HCT116 (cell line): Measurements from ENCODE around the gene TTC8. TPM values are rescaled to one million over a fixed set of nuclear protein-coding genes. Genes with fewer than 3 reads are reported as not detected.

Experiments
- ATAC-seq: fragments of 200-7000 bp; cut with Tn5 transposase; 2 replicates; pipeline ENCODE4 v1.9.1; 2020; ENCODE audit warnings: mild to moderate bottlenecking, moderate library complexity
- BruUV-seq: library from RNA; stranded (reverse); fragments of 400-500 nt; replicated peaks from 2 replicates; lab custom pipeline; 2021; lab: Mats Ljungman, UMichigan
- CTCF ChIA-PET: fragments of 300-600 bp; sonication (Branson Sonifier 250); formaldehyde crosslinking; loops from one replicate; lab custom pipeline; 2021; ENCODE audit warnings: antibody characterized with exemption; lab: Charles Lee
- POLR2A ChIA-PET: fragments of 300-600, 350-600 bp; sonication (Branson Sonifier 250); formaldehyde crosslinking; loops from one replicate; lab custom pipeline; 2021; ENCODE audit warnings: antibody characterized with exemption; lab: Charles Lee
- RAD21 ChIA-PET, 2 experiments: fragments of 300-600 bp; sonication (Branson Sonifier 250); formaldehyde crosslinking; loops; one replicate each; lab custom pipeline; 2023; ENCODE audit warnings: low total read pairs in 2 of 2; ENCODE audit not compliant: uncharacterized antibody in 2 of 2, unreplicated experiment in 2 of 2, low non-redundant PET in 1 of 2; lab: Charles Lee
- DNase-seq: peaks from one replicate; pipeline ENCODE4 v3.0.0-alpha.2; 2010; ENCODE audit warnings: low read depth, low spot score
- H2AFZ ChIP-seq: fragments of 200-600 bp; shearing (Covaris generic), sonication (generic); 2 replicates; pipeline ENCODE4 v1.6.1; 2017; ENCODE audit warnings: low read depth, mixed run types, mixed read lengths, antibody characterized with exemption, low read length; ENCODE audit not compliant: poor library complexity, severe bottlenecking
- H3K27ac ChIP-seq: 2 replicates; pipeline ENCODE4 v1.5.1; 2012; ENCODE audit warnings: low read depth, low read length
- H3K27me3 ChIP-seq: fragments of 200-600 bp; sonication (generic); 2 replicates; pipeline ENCODE4 v1.6.1; 2016; ENCODE audit warnings: mixed run types, low read length, mixed read lengths; ENCODE audit not compliant: insufficient read depth
- H3K36me3 ChIP-seq, 2 experiments: fragments of 200-500 bp in 1 of 2; fragments of 200-600 bp in 1 of 2; sonication (Bioruptor generic) in 1 of 2; sonication (generic) in 1 of 2; 2 replicates each; pipeline versions ENCODE4 v1.5.1 to v1.6.1; 2014 to 2016; ENCODE audit warnings: low read length in 2 of 2, inconsistent platforms in 1 of 2, mixed read lengths in 1 of 2, mixed run types in 1 of 2; ENCODE audit not compliant: insufficient read depth in 2 of 2, control insufficient read depth in 1 of 2
- H3K4me1 ChIP-seq, 2 experiments: fragments of 200-600 bp in 1 of 2; sonication (generic) in 1 of 2; 2 replicates each; pipeline versions ENCODE4 v1.5.1 to v1.6.1; 2012 to 2017; ENCODE audit warnings: low read length in 2 of 2, inconsistent platforms in 1 of 2, mild to moderate bottlenecking in 1 of 2, mixed read lengths in 1 of 2, mixed run types in 1 of 2, moderate library complexity in 1 of 2; ENCODE audit not compliant: insufficient read depth in 2 of 2, control insufficient read depth in 1 of 2
- H3K4me2 ChIP-seq: fragments of 200-600 bp; sonication (generic); 2 replicates; pipeline ENCODE4 v1.6.1; 2017; ENCODE audit warnings: mixed run types, low read length, mixed read lengths
- H3K4me3 ChIP-seq, 2 experiments: fragments of 200-600 bp in 1 of 2; sonication (generic) in 1 of 2; replicated peaks in 1 of 2; 2 replicates each; pipeline ENCODE4 v1.5.1; 2011 to 2016; ENCODE audit warnings: low read length in 2 of 2, control low read depth in 1 of 2, low read depth in 1 of 2, mild to moderate bottlenecking in 1 of 2, mixed read lengths in 1 of 2, mixed run types in 1 of 2
- H3K79me2 ChIP-seq: fragments of 200-600 bp; sonication (generic); 2 replicates; pipeline ENCODE4 v1.6.1; 2017; ENCODE audit warnings: mild to moderate bottlenecking, mixed run types, low read length, moderate library complexity, mixed read lengths; ENCODE audit not compliant: insufficient read depth
- H3K9ac ChIP-seq: fragments of 200-600 bp; sonication (generic); 2 replicates; pipeline ENCODE4 v1.6.1; 2016; ENCODE audit warnings: low read length, mixed read lengths
- H3K9me2 ChIP-seq: fragments of 200-600 bp; sonication (generic), shearing (Covaris generic); 2 replicates; pipeline ENCODE4 v1.6.1; 2017; ENCODE audit warnings: mixed run types, mild to moderate bottlenecking, moderate library complexity; ENCODE audit not compliant: insufficient read depth
- H3K9me3 ChIP-seq, 2 experiments: fragments of 200-500 bp in 1 of 2; fragments of 200-600 bp in 1 of 2; sonication (Bioruptor generic) in 1 of 2; sonication (generic) in 1 of 2; 2 replicates each; pipeline ENCODE4 v1.6.1; 2014 to 2017; ENCODE audit warnings: low read length in 2 of 2, mixed read lengths in 2 of 2, inconsistent platforms in 1 of 2, low read depth in 1 of 2, mild to moderate bottlenecking in 1 of 2, mixed run types in 1 of 2, moderate library complexity in 1 of 2; ENCODE audit not compliant: control insufficient read depth in 1 of 2, insufficient read depth in 1 of 2
- H4K20me1 ChIP-seq: fragments of 200-600 bp; sonication (generic), shearing (Covaris generic); 2 replicates; pipeline ENCODE4 v1.6.1; 2017; ENCODE audit warnings: mixed run types, mild to moderate bottlenecking, moderate library complexity; ENCODE audit not compliant: insufficient read depth
- CBX3 ChIP-seq: IDR thresholded peaks from 2 replicates; pipeline ENCODE4 v1.6.1; 2012; ENCODE audit warnings: low read depth
- CEBPB ChIP-seq: IDR thresholded peaks from 2 replicates; pipeline ENCODE4 v1.6.1; 2012; ENCODE audit warnings: low read depth
- EGR1 ChIP-seq: IDR thresholded peaks from 2 replicates; pipeline ENCODE4 v1.6.1; 2012; ENCODE audit warnings: low read depth
- EZH2 ChIP-seq: fragments of 200-600 bp; sonication (generic); IDR thresholded peaks from 2 replicates; pipeline ENCODE4 v1.6.1; 2017; ENCODE audit warnings: antibody characterized with exemption, mixed run types
- EZH2phosphoT487 ChIP-seq: fragments of 200-600 bp; IDR thresholded peaks from 2 replicates; pipeline ENCODE4 v1.6.1; 2018; ENCODE audit warnings: antibody characterized with exemption, borderline replicate concordance
- JUND ChIP-seq: IDR thresholded peaks from 2 replicates; pipeline ENCODE4 v1.6.1; 2012
- POLR2AphosphoS5 ChIP-seq: IDR thresholded peaks from 2 replicates; pipeline ENCODE4 v1.6.1; 2011; ENCODE audit warnings: mild to moderate bottlenecking, low read depth, low read length, moderate library complexity
- RAD21 ChIP-seq: IDR thresholded peaks from 2 replicates; pipeline ENCODE4 v1.6.1; 2012; ENCODE audit warnings: low read depth, mild to moderate bottlenecking
- SP1 ChIP-seq: IDR thresholded peaks from 2 replicates; pipeline ENCODE4 v1.6.1; 2012; ENCODE audit warnings: low read depth
- SRF ChIP-seq: IDR thresholded peaks from 2 replicates; pipeline ENCODE4 v1.6.1; 2012; ENCODE audit warnings: low read depth
- YY1 ChIP-seq: IDR thresholded peaks from 2 replicates; pipeline ENCODE4 v1.6.1; 2011; ENCODE audit warnings: low read length, low read depth, moderate library complexity, mild to moderate bottlenecking; ENCODE audit not compliant: insufficient replicate concordance; ENCODE audit errors: extremely low read depth
- ZFX ChIP-seq: fragments of 450-650 bp; IDR thresholded peaks from 2 replicates; pipeline ENCODE4 v1.6.1; 2017
- ZNF274 ChIP-seq: fragments of 200-500 bp; sonication (Bioruptor generic); IDR thresholded peaks from 2 replicates; pipeline ENCODE4 v1.6.1; 2014; ENCODE audit warnings: mild to moderate bottlenecking, low read depth, low read length, inconsistent platforms
- intact Hi-C: fragments of 100-400 bp; cut with micrococcal nuclease; formaldehyde crosslinking; loops from 2 replicates; pipeline ENCODE4 v1.10.0; 2022
- total RNA-seq: library from RNA; stranded (reverse); gene quantifications from one replicate; pipeline ENCODE4 v1.2.1, GENCODE V29; 2021; ENCODE audit not compliant: unreplicated experiment
- TF ChIP-seq, protein P1 (sequence below): IDR thresholded peaks from 2 replicates; pipeline ENCODE4 v1.6.1; 2012
- TF ChIP-seq, protein P2 (sequence below): IDR thresholded peaks from 2 replicates; pipeline ENCODE4 v1.6.1; 2011; ENCODE audit warnings: mild to moderate bottlenecking, low read length, moderate library complexity; ENCODE audit not compliant: insufficient replicate concordance; ENCODE audit errors: extremely low read depth
- TF ChIP-seq, protein P3 (sequence below): IDR thresholded peaks from 2 replicates; pipeline ENCODE4 v1.6.1; 2012

Gene TTC8
- total RNA-seq, 1 experiment from 2014 or later: 21.4 TPM

DNA sequence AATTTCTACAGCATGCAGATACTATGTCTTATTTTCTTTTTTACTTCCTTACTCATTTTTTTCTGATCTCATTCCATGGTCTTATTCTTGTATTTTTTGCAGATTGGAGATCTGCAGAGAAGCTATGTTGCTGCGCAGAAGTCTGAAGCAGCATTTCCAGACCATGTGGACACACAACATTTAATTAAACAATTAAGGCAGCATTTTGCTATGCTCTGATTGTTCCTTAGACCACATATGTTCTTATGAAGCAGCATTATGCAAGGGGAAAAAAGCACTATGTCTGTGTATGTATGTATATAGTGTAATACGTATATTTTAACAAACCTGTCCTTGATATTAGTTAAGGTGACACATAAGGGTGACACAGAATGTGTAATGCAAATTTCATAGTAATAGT, 52.7 kb downstream of the TTC8 start:
- no peaks in the 10 kb centered on the region for H4K20me1 ChIP-seq
- H2AFZ ChIP-seq: no peak overlapping the region
- H3K4me2 ChIP-seq: no peak overlapping the region
- no TSS peak for BruUV-seq
- no peaks in the 10 kb centered on the region for H3K27me3 ChIP-seq
- H3K4me3 ChIP-seq: no peak overlapping the region
- intact Hi-C loops: no loop called here
- no peaks in the 10 kb centered on the region for H3K9me2 ChIP-seq
- DNase-seq (no peak), ATAC-seq (no peak)
- no peaks in the 10 kb centered on the region for H3K4me1 ChIP-seq
- POLR2A ChIA-PET: no interaction called here
- no peaks in the 10 kb centered on the region for H3K9me3 ChIP-seq
- CTCF ChIA-PET: no interaction called here
- H3K27ac ChIP-seq: no peak overlapping the region
- H3K36me3 ChIP-seq: peaks cover 0 to 6% of the 10 kb centered on the region in 2 experiments; a peak in 1 of 4 replicates
- H3K9ac ChIP-seq: no peak overlapping the region
- RAD21 ChIA-PET: no interaction called here
- no peak for TF ChIP-seq CBX3
- no peak for TF ChIP-seq ZNF274
- TF ChIP-seq, protein P1, sequence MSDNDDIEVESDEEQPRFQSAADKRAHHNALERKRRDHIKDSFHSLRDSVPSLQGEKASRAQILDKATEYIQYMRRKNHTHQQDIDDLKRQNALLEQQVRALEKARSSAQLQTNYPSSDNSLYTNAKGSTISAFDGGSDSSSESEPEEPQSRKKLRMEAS: no peak
- no peak for TF ChIP-seq EGR1
- no peak for TF ChIP-seq RAD21
- TF ChIP-seq YY1: no peak
- TF ChIP-seq POLR2AphosphoS5: no peak
- TF ChIP-seq EZH2phosphoT487: no peak
- TF ChIP-seq SP1: no peak
- TF ChIP-seq, all 23 proteins: peak for 0
- no peaks in the 10 kb centered on the region for H3K79me2 ChIP-seq

DNA sequence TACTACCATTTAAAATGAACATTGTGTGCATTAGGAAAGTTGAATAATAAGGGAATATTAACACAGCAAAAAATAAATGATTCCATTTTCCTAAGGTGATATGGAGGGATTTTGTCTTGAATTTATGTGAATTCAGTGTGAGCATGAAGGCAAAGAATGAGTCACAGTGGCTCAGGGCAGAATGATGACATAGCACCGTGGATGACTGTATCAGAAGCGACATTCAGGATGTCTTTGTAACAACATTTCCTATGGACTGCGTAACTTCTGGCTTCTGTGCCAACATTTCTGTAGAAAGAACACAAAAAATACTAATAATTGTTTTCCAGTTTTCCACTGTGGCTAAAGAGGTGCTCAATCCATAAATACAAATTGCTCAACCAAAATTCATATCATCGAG, 54.6 kb downstream of the TTC8 start:
- Histone ChIP-seq H3K36me3 (peaks cover 0 to 4% of the 10 kb centered on the region in 2 experiments; a peak in 1 of 4 replicates), H4K20me1 (no peaks in the 10 kb centered on the region), H3K9me2 (no peaks in the 10 kb centered on the region), H3K79me2 (no peaks in the 10 kb centered on the region), H3K4me1 (no peaks in the 10 kb centered on the region), H3K4me2 (no peak overlapping the region), H3K9me3 (no peaks in the 10 kb centered on the region), H3K4me3 (no peak overlapping the region), H3K27me3 (no peaks in the 10 kb centered on the region), H2AFZ (no peak overlapping the region), H3K27ac (no peak overlapping the region), H3K9ac (no peak overlapping the region)
- BruUV-seq: no TSS peak
- intact Hi-C loops: no loop called here
- DNase-seq: no peak
- no peak for ATAC-seq
- RAD21 ChIA-PET: no interaction called here
- CTCF ChIA-PET: no interaction called here
- POLR2A ChIA-PET: no interaction called here
- TF ChIP-seq, protein P2, sequence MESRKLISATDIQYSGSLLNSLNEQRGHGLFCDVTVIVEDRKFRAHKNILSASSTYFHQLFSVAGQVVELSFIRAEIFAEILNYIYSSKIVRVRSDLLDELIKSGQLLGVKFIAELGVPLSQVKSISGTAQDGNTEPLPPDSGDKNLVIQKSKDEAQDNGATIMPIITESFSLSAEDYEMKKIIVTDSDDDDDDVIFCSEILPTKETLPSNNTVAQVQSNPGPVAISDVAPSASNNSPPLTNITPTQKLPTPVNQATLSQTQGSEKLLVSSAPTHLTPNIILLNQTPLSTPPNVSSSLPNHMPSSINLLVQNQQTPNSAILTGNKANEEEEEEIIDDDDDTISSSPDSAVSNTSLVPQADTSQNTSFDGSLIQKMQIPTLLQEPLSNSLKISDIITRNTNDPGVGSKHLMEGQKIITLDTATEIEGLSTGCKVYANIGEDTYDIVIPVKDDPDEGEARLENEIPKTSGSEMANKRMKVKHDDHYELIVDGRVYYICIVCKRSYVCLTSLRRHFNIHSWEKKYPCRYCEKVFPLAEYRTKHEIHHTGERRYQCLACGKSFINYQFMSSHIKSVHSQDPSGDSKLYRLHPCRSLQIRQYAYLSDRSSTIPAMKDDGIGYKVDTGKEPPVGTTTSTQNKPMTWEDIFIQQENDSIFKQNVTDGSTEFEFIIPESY: no peak
- no peak for TF ChIP-seq ZFX
- TF ChIP-seq EZH2: no peak
- TF ChIP-seq SRF: no peak
- TF ChIP-seq CEBPB: no peak
- no peak for TF ChIP-seq EGR1
- TF ChIP-seq, protein P3, sequence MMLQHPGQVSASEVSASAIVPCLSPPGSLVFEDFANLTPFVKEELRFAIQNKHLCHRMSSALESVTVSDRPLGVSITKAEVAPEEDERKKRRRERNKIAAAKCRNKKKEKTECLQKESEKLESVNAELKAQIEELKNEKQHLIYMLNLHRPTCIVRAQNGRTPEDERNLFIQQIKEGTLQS: no peak
- TF ChIP-seq JUND: no peak
